ENCODE data around the gene ROR1.

DNA sequence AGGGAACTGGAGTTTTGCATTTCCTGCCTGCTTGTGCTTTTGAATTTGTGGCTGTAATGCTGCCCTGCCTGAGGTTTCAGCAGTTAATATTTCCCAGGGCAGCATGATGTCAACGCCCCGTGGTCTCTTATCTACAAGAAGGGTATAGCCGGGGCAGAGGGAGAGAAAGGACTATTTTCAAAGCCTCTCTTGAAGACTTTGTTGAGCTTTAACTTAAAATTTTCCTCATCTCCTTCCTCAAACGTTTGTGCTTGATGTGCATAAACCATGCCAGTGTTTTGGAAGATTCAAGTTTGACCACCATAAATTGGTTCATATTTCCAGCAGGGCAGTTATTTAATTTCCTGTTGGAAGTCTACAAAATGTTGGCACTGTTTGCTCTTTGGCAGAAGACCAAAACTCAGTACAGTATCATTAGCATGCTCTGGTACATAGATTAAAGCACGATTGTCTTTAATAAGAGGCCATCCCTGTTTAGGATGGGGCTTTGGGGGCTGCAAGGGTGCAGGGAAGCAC lies 43.4 kb downstream of the ROR1 start:
- TF ChIP-seq, protein P1, sequence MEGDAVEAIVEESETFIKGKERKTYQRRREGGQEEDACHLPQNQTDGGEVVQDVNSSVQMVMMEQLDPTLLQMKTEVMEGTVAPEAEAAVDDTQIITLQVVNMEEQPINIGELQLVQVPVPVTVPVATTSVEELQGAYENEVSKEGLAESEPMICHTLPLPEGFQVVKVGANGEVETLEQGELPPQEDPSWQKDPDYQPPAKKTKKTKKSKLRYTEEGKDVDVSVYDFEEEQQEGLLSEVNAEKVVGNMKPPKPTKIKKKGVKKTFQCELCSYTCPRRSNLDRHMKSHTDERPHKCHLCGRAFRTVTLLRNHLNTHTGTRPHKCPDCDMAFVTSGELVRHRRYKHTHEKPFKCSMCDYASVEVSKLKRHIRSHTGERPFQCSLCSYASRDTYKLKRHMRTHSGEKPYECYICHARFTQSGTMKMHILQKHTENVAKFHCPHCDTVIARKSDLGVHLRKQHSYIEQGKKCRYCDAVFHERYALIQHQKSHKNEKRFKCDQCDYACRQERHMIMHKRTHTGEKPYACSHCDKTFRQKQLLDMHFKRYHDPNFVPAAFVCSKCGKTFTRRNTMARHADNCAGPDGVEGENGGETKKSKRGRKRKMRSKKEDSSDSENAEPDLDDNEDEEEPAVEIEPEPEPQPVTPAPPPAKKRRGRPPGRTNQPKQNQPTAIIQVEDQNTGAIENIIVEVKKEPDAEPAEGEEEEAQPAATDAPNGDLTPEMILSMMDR (IDR thresholded peaks at IDR 0.05; ENCODE audit: low read length), result no peak
- TF ChIP-seq EZH2 (optimal IDR thresholded peaks at IDR 0.05; ENCODE audit: low read depth, low read length), result no peak
